K562 (cell line): Measurements from ENCODE around the gene TNFSF9. TPM values are rescaled to one million over a fixed set of nuclear protein-coding genes. Genes with fewer than 3 reads are reported as not detected.
A peak's percentile ranks its signal among the peaks of the same experiment; 100 is the strongest.

Experiments used
- ARHGAP35 ChIP-seq: fragments of 450-650 bp; IDR thresholded peaks from 2 replicates; pipeline ENCODE4 v1.6.1; 2018; ENCODE audit not compliant: partially characterized antibody
- ARNT ChIP-seq, 2 experiments: fragments of 450-650 bp; IDR thresholded peaks; 2 replicates each; pipeline ENCODE4 v1.6.1; 2016; ENCODE audit warnings: mild to moderate bottlenecking in 1 of 2
- ATF1 ChIP-seq, 2 experiments: fragments of 450-650 bp in 1 of 2; IDR thresholded peaks; 2 replicates each; pipeline ENCODE4 v1.6.1; 2016; ENCODE audit warnings: missing compliant biosample characterization in 1 of 2, missing genetic modification characterization in 1 of 2
- BRF1 ChIP-seq: IDR thresholded peaks from 3 replicates; pipeline ENCODE4 v1.6.1; 2011; ENCODE audit warnings: borderline replicate concordance, mild to moderate bottlenecking; ENCODE audit not compliant: insufficient read length; ENCODE audit errors: extremely low read depth
- CBFA2T2 ChIP-seq: fragments of 450-650 bp; conservative IDR thresholded peaks from 2 replicates; pipeline ENCODE4 v1.6.1; 2017; ENCODE audit warnings: mild to moderate bottlenecking
- CTBP1 ChIP-seq: fragments of 450-650 bp; IDR thresholded peaks from 2 replicates; pipeline ENCODE4 v1.6.1; 2016; ENCODE audit warnings: borderline replicate concordance
- DMBX1 ChIP-seq: fragments of 250-450 bp; sonication (Bioruptor Pico); IDR thresholded peaks from 2 replicates; pipeline ENCODE4 v1.8.0; 2022; ENCODE audit warnings: inconsistent platforms, mild to moderate bottlenecking, moderate library complexity, borderline replicate concordance
- HDAC3 ChIP-seq: fragments of 450-650 bp; IDR thresholded peaks from 2 replicates; pipeline ENCODE4 v1.6.1; 2018; ENCODE audit warnings: borderline replicate concordance, mild to moderate bottlenecking, moderate library complexity; ENCODE audit not compliant: partially characterized antibody
- KLF10 ChIP-seq: fragments of 250-450 bp; sonication (Bioruptor Pico); IDR thresholded peaks from 2 replicates; pipeline ENCODE4 v1.6.1; 2021; ENCODE audit warnings: matching md5 sums
- SAFB ChIP-seq: fragments of 200-400 bp; formaldehyde crosslinking; IDR thresholded peaks from 2 replicates; pipeline ENCODE4 v1.6.1; 2017; ENCODE audit warnings: low read depth, low read length, borderline replicate concordance
- SMAD4 ChIP-seq: fragments of 250-450 bp; sonication (Bioruptor Pico); conservative IDR thresholded peaks from 2 replicates; pipeline ENCODE4 v1.8.0; 2021; ENCODE audit warnings: inconsistent platforms, mild to moderate bottlenecking, moderate library complexity
- TAF9B ChIP-seq: fragments of 450-650 bp; IDR thresholded peaks from 2 replicates; pipeline ENCODE4 v1.6.1; 2018; ENCODE audit warnings: mild to moderate bottlenecking; ENCODE audit not compliant: partially characterized antibody
- U2AF1 ChIP-seq: fragments of 200-400 bp; formaldehyde crosslinking; optimal IDR thresholded peaks from 2 replicates; pipeline ENCODE3; 2017; ENCODE audit warnings: mild to moderate bottlenecking, low read depth, low read length, moderate library complexity
- ZNF12 ChIP-seq: sonication (generic); formaldehyde crosslinking; IDR thresholded peaks from 2 replicates; pipeline ENCODE4 v1.4.0; 2020; ENCODE audit warnings: mild to moderate bottlenecking, missing genetic modification reagents
- ZNF146 ChIP-seq: IDR thresholded peaks from one replicate; pipeline ENCODE4 v1.6.1; 2018; ENCODE audit warnings: missing compliant biosample characterization; ENCODE audit not compliant: unreplicated experiment
- ZNF699 ChIP-seq: fragments of 250-450 bp; sonication (Bioruptor Pico); IDR thresholded peaks from 2 replicates; pipeline ENCODE4 v1.8.0; 2021; ENCODE audit warnings: mild to moderate bottlenecking, moderate library complexity; ENCODE audit not compliant: insufficient replicate concordance
- polyA plus RNA-seq, 8 experiments: library from polyadenylated mRNA; depleted of rRNA in 4 of 8; stranded (reverse) in 5 of 8; unstranded in 3 of 8; fragments of >200 nt; fragmentation: Nextera tagmentation in 2 of 8; fragmentation: Illumina TruSeq in 1 of 8; extraction: Ambion mirVana in 2 of 8; extraction: Trizol in 1 of 8; gene quantifications; 2 replicates each; pipeline versions ENCODE4 v1.2.1 to v1.2.3, GENCODE V29; 2011 to 2014; ENCODE audit warnings: inconsistent platforms in 1 of 8, missing spikeins in 1 of 8
- total RNA-seq, 7 experiments: library from RNA; depleted of rRNA in 6 of 7; stranded (reverse); fragments of >200 nt in 6 of 7; fragmentation: Illumina TruSeq in 2 of 7; extraction: Trizol in 2 of 7; gene quantifications; 2 replicates each; pipeline versions ENCODE4 v1.2.1 to v1.2.3, GENCODE V29; 2011 to 2021; ENCODE audit warnings: low replicate concordance in 1 of 7
- TF ChIP-seq, protein P1 (sequence below): fragments of 450-650 bp; IDR thresholded peaks from 2 replicates; pipeline ENCODE4 v1.6.1; 2016; ENCODE audit warnings: borderline replicate concordance
- TF ChIP-seq, protein P2 (sequence below): sonication (generic); formaldehyde crosslinking; IDR thresholded peaks from 2 replicates; pipeline ENCODE4 v1.5.0; 2020; ENCODE audit warnings: missing genetic modification reagents
- TF ChIP-seq, protein P3 (sequence below): fragments of 450-650 bp; IDR thresholded peaks from 2 replicates; pipeline ENCODE4 v1.7.0; 2016; ENCODE audit warnings: borderline replicate concordance
- TF ChIP-seq, protein P4 (sequence below): IDR thresholded peaks from 3 replicates; pipeline ENCODE4 v1.6.1; 2011; ENCODE audit warnings: borderline replicate concordance, mild to moderate bottlenecking, moderate library complexity; ENCODE audit not compliant: insufficient read length; ENCODE audit errors: extremely low read depth

The TNFSF9 gene
- total and polyA plus RNA-seq, 9 of the 15 experiments (the other 6 are each of a cell fraction or from before 2014, with no cell fraction given) = 1.4 to 17.9 (median 6.5) TPM

DNA sequence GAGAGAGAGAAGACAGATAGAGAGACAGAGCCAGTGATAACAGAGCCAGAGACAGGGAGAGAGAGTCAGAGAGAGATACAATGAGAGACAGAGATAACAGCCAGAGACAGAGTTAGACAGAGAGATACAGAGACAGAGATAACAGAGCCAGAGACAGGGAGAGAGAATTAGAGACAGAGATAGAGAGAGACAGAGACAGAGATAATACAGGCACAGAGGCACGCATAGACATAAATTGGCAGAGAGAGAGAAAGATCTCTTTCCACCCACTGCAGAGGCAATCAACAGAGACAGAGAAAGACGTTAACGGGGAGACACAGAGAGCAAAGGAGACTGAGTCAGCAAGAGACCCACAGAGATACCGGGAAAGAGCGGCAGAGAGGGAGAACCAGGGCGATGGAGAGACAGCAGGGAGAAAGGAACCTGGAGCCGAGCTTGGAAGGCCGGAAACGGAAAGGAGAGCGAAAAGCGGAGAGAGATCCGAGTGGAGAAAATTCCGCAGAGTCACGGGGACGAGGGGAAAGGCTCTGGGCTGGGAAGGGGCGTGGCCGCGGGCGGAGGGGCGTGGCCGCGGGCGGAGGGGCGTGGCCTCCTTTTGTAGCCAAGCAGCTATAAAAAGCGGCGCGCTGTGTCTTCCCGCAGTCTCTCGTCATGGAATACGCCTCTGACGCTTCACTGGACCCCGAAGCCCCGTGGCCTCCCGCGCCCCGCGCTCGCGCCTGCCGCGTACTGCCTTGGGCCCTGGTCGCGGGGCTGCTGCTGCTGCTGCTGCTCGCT is at the start of gene TNFSF9 (continued):
- TF ChIP-seq ZNF12 (no peak), U2AF1 (peak; percentile 52), ZNF699 (CRISPR knock-in tag) (no peak), ATF1 (CRISPR knock-in tag; IDR thresholded peaks at IDR 0.05) (no peak), ATF1 (tag; IDR thresholded peaks at IDR 0.05) (peak; percentile 82), HDAC3 (no peak), SMAD4 (CRISPR knock-in tag) (peak; percentile 81), ARNT (IDR thresholded peaks at IDR 0.05) (peak; percentile 67 to 95; a peak in 3 of 4 replicates), SAFB (no peak), BRF1 (no peak), ZNF146 (CRISPR knock-in tag) (no peak), TAF9B (peak; percentile 74), ARHGAP35 (peak; percentile 44), CBFA2T2 (no peak), DMBX1 (CRISPR knock-in tag) (no peak), CTBP1 (0 out of 2 replicates have a peak, but pooled peaks have one; percentile 62), KLF10 (no peak)
- TF ChIP-seq, protein P1, sequence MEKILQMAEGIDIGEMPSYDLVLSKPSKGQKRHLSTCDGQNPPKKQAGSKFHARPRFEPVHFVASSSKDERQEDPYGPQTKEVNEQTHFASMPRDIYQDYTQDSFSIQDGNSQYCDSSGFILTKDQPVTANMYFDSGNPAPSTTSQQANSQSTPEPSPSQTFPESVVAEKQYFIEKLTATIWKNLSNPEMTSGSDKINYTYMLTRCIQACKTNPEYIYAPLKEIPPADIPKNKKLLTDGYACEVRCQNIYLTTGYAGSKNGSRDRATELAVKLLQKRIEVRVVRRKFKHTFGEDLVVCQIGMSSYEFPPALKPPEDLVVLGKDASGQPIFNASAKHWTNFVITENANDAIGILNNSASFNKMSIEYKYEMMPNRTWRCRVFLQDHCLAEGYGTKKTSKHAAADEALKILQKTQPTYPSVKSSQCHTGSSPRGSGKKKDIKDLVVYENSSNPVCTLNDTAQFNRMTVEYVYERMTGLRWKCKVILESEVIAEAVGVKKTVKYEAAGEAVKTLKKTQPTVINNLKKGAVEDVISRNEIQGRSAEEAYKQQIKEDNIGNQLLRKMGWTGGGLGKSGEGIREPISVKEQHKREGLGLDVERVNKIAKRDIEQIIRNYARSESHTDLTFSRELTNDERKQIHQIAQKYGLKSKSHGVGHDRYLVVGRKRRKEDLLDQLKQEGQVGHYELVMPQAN = peak; percentile 87
- TF ChIP-seq, protein P2, sequence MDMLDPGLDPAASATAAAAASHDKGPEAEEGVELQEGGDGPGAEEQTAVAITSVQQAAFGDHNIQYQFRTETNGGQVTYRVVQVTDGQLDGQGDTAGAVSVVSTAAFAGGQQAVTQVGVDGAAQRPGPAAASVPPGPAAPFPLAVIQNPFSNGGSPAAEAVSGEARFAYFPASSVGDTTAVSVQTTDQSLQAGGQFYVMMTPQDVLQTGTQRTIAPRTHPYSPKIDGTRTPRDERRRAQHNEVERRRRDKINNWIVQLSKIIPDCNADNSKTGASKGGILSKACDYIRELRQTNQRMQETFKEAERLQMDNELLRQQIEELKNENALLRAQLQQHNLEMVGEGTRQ (CRISPR knock-in tag) = peak; percentile 35; the same call in 1 of the 2 replicates
- TF ChIP-seq, protein P3, sequence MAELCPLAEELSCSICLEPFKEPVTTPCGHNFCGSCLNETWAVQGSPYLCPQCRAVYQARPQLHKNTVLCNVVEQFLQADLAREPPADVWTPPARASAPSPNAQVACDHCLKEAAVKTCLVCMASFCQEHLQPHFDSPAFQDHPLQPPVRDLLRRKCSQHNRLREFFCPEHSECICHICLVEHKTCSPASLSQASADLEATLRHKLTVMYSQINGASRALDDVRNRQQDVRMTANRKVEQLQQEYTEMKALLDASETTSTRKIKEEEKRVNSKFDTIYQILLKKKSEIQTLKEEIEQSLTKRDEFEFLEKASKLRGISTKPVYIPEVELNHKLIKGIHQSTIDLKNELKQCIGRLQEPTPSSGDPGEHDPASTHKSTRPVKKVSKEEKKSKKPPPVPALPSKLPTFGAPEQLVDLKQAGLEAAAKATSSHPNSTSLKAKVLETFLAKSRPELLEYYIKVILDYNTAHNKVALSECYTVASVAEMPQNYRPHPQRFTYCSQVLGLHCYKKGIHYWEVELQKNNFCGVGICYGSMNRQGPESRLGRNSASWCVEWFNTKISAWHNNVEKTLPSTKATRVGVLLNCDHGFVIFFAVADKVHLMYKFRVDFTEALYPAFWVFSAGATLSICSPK = peak; percentile 97
- TF ChIP-seq, protein P4, sequence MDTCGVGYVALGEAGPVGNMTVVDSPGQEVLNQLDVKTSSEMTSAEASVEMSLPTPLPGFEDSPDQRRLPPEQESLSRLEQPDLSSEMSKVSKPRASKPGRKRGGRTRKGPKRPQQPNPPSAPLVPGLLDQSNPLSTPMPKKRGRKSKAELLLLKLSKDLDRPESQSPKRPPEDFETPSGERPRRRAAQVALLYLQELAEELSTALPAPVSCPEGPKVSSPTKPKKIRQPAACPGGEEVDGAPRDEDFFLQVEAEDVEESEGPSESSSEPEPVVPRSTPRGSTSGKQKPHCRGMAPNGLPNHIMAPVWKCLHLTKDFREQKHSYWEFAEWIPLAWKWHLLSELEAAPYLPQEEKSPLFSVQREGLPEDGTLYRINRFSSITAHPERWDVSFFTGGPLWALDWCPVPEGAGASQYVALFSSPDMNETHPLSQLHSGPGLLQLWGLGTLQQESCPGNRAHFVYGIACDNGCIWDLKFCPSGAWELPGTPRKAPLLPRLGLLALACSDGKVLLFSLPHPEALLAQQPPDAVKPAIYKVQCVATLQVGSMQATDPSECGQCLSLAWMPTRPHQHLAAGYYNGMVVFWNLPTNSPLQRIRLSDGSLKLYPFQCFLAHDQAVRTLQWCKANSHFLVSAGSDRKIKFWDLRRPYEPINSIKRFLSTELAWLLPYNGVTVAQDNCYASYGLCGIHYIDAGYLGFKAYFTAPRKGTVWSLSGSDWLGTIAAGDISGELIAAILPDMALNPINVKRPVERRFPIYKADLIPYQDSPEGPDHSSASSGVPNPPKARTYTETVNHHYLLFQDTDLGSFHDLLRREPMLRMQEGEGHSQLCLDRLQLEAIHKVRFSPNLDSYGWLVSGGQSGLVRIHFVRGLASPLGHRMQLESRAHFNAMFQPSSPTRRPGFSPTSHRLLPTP = no peak
